AG09319 (cell line): ENCODE data around the gene STK33.

Source experiments
- DNase-seq: peaks from one replicate; pipeline ENCODE4 v3.0.0-alpha.2; 2010; ENCODE audit warnings: low read depth; ENCODE audit errors: extremely low read depth
- TF ChIP-seq, protein P1 (sequence below): IDR thresholded peaks from 2 replicates; pipeline ENCODE4 v1.5.1; 2011; ENCODE audit warnings: low read depth, mild to moderate bottlenecking, inconsistent platforms, low read length, moderate library complexity

STK33 gene

DNA sequence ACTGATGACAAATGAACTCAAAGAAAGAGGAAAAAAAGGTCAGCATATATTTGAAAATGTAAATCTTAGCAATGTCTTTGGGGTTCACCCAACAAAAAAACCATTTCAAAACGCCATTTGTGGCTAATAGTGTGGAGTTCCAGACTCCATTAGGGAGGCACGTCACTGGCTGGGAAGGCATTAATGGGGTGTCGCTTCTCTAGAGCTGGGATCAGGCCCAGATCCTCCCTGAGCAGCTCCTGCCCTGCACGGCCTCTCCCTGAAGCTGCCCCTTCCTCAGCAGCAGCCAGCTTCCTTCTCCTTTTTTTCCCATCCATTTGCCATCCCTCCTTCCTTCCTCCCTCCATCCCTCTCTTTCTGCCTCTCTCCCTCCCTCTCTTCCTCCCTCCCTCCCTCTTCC, 231.5 kb downstream of the STK33 start:
- DNase-seq, result no peak
- TF ChIP-seq, protein P1, sequence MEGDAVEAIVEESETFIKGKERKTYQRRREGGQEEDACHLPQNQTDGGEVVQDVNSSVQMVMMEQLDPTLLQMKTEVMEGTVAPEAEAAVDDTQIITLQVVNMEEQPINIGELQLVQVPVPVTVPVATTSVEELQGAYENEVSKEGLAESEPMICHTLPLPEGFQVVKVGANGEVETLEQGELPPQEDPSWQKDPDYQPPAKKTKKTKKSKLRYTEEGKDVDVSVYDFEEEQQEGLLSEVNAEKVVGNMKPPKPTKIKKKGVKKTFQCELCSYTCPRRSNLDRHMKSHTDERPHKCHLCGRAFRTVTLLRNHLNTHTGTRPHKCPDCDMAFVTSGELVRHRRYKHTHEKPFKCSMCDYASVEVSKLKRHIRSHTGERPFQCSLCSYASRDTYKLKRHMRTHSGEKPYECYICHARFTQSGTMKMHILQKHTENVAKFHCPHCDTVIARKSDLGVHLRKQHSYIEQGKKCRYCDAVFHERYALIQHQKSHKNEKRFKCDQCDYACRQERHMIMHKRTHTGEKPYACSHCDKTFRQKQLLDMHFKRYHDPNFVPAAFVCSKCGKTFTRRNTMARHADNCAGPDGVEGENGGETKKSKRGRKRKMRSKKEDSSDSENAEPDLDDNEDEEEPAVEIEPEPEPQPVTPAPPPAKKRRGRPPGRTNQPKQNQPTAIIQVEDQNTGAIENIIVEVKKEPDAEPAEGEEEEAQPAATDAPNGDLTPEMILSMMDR, result no peak

DNA sequence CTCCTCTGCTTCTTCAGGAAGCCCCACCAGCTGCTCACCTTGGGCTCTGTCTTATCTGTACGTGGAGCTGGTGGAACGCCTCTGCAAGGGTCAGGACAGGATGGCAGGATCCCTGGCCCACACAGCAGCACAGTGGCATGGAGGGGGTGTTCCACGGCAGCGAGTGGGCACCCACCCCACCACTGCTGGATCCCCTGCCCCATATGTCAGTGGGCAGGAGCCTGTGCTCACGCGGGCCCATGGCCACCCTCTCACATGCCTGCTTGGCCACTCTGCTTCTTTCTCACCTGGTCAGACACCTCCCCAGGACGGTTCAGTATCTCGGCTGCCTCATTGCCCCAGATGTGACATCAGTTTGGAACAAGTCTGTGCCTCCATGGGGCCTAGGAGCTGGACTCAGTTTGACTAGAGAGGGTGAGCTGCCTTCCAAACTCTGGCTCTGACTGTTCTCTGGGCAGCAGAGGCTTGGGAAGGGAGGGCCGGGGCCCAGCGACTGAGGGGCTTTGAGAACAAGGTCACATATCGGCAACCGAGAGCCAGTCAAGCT, 232.3 kb downstream of the STK33 start:
- no peak for DNase-seq
- TF ChIP-seq, protein P1, result no peak

DNA sequence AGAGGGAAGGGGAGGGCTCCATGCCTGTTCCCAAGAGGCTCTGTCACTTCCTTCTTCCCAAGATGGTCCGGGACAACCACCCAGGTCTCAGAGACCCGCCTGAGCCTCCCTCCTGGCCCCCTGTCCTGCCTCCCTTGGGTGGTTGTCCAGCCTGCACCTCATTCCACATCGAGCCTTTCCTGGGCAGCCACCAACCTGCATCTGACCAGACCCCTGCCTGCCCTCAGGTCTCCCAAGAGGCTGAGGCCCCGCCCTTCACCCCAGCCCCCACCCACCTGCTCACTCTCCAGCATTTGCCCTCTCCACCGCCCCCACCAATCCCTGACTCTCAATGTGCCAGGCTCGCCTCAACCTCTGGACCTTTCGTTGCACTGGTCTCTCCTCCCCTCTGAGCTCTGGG, 232.8 kb downstream of the STK33 start:
- TF ChIP-seq, protein P1, result no peak
- DNase-seq, result no peak

DNA sequence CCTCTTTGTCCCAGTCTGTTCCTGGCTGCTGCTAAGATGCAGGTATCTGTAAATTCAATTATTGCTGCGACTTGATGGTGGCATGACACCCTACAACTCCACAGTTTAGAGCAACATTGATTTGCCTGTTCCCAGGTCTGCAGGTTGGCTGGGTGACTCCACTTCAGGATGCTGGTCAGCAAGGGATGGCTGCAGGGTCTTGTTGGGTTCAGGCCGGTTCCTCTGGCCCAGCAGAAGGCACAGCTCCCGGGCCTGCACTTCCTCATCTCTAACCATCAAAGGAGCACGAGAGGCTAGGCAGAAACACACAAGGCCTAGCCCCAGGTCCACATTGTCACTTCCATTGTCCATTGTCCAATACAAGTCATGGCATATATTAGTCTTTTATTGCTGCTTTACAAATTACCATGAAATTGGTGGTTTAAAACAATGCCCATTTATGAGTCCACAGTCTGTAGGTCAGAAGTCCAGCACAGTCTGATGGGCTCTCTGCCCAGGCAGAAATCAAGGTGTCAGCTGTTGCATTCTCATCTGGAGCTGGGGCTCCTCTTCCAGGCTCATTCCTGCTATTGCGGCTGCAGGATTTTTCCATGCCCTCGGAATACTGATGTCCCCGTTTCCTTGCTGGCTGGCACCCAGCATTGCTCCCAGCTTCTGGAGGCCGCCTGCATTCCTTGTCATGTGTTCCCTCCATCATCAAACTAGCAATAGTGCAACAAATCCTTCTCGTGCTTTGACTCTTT, 233.8 kb downstream of the STK33 start:
- TF ChIP-seq, protein P1, result no peak
- no peak for DNase-seq

DNA sequence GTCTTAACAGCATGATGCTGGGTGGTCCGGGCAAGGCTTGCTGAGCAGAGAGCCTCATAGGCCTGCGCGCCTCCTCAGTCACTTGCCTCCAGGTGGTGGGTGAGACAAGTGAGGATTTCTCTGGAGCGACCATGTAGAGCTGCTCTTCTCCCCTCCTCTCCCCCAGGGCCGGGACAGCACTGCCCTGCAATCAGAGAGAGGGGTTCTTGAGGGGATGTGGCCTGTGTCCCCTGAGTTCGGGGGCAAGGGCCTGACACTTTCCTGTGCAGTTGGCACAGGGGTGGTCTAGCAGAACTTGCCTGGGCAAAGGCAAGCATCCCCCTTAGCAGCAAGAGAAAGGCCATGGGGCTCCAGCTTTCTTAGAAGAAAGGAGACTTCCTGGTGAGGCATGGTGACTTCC, 234.5 kb downstream of the STK33 start:
- no peak for DNase-seq
- TF ChIP-seq, protein P1, result no peak

DNA sequence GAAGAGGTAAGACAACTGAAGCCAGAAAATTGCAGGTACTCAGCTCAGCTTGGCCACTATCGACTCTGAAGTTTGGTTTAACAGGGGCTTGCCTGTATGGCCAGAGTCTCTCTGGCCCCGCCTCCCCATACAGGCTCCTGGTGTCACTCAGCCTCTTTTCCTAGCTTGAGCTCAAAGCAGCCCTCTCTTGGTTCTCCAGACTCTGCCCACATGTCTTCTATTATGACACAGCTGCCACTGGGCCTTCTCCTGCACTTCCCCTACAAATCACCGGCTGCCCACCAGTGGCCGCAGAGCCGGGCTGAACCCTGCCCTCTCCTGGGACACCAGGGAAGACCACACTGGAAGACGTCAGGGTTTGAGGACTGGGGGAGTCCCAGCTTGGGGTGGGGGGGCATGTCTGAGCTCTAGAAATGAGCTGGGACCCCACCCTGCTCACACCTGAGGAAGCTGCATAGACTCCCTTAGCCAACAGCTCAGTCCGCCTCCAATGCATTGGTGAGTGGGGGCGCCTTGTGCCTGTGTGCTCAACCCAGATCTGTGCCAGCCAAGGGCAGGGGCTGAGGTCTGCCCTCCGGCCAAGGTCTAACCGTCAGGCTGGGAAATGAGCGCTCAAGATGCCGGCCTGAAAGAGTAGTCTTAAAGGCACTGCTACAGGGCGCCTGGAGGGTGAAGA, 236.0 kb downstream of the STK33 start:
- TF ChIP-seq, protein P1, result no peak
- DNase-seq, result no peak

DNA sequence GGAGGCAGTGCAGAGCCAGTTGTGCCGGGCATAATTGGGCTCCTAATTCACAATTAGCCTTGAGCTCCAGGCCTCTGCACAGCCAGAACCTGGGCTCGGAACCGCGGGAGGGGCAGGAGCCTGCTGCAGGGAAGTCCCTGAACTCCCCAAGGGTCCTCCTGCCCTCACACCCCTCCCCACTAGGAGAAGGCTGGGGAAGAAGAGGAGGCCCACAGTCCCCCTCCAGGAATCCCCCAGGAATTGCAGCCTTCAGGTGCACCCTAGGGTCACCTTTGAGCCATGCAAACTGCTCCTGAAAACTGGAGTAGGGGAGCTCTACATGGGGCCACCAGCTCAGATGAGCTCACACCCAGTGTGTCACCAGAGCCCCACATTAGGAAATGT, 236.5 kb downstream of the STK33 start:
- no peak for DNase-seq
- TF ChIP-seq, protein P1, result no peak
